Measurements from ENCODE around the gene ZBTB16.

Gene ZBTB16

DNA sequence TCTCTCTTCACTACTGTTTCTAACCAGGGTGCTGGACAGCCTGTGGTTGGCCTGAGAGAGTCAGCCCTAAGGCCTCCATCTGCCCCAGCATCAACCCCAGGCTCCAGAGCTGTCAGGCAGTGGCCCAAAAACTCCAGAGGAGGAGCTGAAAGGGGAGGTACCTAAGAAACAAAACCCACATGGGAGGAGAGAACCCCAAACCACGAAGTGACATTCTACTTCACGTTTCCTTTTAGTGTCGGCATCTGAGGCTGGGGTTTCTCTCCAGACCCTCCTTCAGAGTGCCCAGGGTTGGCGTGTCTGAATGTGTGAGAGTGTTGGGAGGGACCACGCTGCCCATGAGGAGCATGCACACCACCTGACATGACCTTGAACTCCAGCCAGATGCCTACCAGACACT is 166.8 kb downstream of the ZBTB16 start:
- no peak for DNase-seq

DNA sequence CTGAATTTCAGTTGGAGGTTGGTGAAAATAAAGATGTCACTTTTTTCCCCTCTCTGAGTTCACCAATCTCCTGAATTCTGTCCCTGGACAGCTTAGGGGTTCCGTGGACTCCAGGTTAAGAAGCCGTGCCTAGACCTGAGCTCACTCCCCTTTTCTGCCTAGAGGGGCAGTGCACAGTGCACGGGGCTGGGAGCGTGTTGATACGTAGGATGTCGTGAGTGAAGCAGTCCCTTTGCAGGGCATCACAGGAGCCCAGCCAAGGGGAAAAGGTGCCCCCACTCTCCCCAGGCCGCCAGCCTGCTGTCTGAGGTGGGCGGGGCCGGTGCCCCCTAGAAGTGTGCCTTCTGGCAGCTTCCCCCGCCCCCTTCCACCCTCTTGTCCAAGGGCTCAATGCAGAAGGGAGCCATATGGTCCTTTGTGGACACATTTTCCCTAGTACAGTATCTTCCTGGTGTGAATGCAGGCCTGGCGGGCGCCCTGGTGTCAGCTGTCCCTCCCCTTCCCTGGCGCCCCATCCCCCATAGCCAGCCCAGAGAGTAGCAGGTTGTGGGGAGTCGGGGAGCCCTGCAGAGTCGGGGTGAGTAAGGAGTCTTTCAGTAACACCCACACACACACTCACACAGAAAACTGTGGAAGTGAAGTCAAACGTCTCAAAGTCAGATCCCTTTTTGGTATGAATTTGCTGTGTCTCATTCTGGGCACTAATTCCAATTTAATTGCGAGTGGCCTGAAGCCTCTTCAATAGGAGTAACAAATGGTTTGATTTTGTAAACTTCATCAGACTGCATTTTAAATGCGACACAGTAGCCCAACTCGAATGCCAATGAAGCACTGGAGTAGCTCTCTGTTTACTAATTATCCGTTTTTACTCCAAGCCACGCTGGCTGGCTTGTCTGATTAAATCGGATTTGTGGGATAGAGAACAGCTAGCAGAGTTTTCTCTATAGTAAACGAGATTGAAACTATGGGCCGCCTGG is 169.2 kb downstream of the ZBTB16 start:
- peak; percentile 90 for DNase-seq

DNA sequence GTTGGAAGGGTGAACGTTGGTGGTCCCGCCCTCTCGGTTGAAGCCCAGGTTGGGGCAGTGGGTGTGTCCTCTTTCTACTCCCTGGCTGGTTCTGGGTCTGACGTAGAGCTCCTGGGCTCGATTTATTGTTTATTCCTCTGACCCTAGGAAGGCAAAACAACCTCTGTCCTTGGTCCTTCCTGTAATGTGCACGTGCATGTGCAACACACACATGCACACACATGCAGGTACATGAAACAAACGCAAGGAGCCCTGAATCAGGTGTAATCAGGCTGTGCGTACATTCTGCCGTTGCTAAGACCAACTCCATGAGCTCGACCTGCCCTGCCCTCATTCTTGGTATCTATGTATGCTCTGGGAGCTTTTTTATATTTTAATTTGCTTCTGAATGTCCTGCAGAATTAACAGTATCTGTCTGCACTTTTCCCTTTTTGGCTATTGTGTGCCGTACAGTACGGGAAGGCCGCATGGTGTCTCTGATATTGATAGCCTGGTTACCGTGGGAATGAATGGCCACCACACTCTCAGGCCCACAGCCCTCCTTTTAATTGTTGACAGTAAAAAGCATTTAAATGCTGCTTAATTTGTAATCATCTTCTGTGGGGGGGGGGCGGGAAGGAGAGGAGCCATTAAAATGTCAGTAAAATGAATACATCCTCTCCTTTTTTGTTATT is 170.7 kb downstream of the ZBTB16 start:
- no peak for DNase-seq

DNA sequence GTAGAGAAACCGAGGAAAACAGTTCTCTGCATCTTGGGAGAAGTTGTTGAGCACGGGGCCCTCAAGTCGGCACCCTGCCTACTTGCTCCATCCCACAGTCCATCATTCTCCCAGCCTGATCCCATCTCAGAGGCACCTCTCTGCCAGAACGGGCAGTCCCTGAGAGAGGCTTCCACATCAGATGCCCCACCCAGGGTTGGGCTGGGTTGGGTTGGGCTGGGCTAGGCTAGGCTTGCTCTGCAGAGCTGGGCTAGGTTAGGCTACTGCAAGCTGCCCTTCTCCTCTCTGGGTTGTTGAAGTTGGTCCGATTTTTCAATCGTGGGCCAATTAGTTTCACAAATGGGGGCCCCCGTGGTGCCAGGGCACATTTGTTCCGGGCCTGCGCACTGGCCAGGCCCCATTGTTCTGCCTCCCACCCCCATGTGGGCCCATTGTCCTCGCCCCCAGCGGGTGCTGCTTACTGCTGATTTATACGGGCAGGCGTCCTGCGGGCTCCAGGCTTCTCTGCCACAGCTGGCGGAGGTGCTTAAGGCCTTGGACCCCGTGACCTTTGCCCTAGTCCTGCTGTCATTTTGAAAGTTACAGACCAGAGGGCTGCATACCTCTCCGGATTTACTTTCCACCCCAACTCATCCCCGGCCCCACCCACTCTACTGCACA is 173.0 kb downstream of the ZBTB16 start:
- no peak for DNase-seq

DNA sequence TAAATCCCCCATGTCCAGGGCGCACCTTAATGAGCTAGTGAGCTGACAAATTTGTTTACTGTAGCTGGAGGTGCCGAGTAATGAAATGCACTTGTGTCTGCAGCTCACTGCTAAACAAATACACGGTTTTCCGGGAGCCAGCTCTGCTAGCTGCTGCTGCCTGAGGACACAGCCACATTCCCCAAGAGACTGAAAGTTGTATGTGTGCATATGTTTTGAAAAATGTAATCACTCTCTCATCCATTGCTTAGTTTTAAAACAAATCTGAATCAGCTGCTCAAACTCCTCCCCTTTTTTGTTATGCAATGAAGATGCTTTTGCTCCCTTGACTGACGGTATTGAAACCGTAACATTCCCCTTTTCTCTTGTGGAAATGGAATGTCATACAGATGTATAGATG is 174.2 kb downstream of the ZBTB16 start:
- no peak for DNase-seq

DNA sequence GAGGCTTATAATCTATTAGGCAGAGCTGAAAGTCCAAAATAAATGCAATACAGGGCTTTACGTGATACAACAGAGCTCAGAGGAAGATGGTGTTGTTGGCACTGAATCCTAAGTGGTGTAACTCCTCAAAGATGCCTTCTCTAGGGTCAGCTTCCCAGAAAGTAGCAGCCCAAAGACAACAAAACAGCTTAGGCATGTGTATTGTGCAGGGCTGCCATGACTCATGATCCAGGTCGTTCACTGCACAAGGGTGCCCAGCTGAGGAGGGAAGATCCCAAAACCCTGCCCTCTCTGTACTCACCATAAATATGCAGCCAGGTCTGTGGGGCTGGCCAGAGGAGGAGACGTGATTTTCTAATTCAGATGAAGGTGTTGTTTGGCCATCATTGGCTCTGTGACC is 177.3 kb downstream of the ZBTB16 start:
- no peak for DNase-seq

DNA sequence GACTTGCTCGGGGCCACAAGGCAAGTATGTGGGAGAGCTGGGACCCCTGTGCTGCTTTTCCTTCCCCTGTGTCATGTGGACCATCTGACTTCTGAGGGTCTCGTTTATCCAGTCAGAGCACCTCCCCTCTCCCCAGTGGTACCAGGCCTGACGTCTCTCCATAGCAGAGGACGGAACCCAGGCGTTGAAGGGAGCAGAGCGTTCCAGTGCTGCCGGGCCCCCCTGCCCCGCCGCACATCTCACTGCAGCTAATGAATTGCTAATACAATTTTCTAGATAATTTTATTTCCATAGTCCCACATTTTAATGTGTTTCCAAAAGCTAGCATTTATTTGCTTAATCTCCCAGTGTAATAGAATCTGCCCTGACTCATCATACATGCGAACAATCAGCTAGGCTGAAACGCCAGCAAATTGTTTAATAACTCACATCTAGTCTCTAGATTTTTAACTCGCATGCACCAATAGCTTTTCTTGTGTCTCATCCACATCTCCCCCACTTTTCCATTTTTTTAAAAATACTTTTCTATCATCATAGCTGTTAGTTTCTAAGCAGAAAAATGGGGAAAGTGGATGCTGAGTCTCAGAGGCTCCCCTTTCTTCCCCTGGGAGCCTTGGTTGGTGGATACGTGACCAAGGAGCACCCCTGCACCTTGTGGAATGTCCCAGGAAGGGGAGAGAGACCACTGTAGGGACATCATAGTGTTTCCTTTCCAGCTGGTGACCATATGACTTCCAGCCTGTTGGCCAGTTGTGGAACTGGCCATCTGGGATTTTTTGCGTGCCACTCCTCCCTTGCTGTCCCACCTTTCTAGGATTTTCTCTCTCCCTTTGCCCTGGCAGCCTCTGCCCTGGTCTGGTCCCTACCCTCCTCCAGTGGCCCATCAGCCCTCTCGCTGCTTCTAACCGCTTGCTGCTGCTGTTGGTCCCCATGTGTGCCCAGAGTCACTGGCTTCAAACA is 178.1 kb downstream of the ZBTB16 start:
- no peak for DNase-seq

DNA sequence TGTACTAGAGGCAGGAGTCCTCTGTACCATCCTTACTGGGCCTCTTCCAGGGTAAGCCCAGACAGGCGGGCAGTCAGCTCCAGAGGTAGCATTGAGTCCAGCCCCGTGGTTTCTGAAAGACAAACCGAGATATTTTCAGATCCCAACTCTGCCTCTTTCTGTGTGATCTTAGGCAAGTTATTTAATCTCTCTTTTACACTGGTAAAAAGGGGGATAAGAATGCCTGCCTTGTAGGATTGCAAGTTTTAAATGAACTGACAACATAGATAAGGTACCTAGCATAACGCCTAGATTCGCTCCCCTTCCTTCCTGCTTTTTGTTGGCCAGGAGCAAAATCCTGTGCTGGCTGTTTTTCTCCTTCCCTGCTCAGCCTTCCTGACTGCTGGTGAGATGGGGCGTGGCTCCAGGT is 180.2 kb downstream of the ZBTB16 start:
- no peak for DNase-seq

DNA sequence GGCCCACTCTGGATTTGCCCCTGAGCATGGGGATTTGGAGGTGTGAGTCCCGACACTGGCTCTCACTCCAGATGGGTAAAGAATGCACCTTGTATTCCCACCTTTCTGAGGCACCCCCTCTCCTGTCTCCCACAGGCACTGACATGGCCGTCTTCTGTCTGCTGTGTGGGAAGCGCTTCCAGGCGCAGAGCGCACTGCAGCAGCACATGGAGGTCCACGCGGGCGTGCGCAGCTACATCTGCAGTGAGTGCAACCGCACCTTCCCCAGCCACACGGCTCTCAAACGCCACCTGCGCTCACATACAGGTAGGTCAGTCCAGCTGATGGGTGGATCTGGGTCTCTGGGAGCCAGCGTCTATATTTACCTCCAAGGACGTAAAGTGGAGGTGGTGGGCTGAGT is 182.5 kb downstream of the ZBTB16 start:
- DNase-seq, result no peak

DNA sequence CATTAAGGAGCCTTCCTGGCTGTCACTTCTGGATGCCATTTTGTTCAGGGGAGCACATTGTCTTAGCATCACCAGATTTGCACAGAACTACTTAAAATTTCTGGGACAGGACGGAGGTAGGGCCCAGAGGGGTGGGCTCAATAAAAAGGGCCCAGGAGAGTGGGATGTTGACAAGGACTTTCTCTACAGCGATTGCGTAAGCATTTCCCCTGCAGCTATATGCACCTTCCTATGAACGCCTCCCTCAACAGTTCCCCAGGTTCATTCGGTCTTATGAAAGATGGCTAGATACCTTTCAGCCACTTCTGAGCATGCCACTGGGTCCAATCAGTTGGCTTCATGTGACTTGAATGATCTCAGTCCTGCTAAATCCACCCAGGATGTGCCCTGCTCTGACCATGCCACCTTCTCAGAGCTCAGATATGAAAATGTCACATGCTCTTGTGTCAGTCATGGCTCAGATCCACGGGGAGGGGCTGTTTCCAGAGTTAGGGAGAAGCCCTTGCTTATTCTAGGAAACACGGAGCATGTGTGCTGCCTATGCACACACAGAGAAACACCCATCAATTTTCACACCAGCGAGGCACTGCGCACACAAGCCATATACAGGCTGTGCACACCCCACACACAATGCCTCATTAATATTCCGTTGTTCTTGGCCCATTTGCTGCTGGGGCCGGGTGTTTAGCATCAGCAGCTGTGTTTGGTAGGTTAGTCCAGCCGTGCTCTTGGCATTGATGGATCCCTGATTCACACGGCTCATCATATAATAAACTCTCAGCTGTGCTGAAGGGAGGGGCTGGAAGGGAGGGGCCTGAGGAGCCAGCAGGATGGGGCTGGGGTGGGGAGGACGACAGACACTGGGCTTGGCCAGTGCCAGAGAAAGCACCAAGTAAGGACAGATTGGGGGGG is 184.2 kb downstream of the ZBTB16 start:
- DNase-seq, result peak; percentile 33

DNA sequence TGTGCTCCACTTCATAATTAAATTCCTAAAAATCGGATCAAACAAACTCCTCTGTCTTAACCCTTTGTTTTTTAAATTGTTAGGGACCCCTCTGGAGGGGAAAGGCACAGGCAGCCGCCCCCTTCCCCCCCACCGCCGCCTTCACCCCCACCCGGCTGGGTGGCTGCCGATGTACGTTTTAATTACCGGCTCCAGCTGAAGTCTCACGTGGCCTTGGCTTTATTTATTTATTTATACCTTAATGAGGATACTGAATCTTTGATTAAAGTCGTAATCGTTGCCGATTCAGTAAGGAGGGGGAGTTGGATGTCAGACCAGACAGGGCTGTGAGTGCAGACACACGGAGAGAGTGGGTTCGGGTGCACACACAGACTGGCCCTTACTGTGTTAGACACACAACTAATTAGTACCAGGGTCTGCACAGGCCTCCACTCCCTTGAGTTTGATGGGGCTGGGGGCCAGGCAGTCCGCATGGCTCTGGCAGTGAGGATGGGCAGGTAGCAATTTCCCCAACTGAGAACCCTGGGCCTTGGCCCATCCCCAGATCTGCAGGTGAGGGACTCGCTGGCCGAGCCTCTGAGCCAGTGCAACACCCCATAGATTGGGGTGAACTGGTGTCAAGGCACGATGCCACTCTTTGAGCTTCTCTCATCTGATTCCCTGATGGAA is 185.3 kb downstream of the ZBTB16 start:
- no peak for DNase-seq

DNA sequence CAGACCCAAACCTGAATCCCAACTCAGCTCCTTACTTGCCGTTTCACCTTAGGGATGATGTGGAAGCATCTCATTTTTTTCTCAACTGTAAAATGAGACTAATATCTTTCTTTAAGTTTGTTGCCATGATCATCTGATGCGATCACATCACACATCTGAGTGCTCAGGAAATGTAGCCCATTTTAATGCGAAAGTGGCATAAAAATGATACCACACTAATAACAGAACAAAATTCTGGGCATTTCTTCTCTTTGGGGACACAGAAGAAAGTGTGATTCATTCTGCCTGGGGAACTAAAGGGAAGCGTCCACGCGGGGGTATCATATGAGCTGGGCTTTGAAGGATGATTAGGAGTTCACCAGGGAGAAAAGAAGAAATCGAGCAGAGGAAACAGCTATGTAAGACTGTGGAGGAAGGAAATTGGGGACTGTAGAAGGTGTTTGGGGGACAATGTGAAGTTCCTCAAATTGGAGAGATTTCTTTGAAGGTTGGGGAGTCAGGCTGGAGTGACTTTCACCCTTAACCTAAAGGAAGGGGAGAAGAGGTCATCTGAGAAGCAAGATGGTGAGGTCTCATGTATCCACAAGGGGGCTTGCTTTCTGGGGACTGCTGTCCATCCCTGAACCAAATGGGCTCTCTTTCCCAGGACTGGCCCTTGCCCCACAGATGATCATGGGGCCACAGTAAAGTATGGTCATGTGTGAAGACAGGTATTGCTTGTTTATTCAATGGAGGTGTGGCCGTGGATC is 187.0 kb downstream of the ZBTB16 start:
- DNase-seq, result no peak

DNA sequence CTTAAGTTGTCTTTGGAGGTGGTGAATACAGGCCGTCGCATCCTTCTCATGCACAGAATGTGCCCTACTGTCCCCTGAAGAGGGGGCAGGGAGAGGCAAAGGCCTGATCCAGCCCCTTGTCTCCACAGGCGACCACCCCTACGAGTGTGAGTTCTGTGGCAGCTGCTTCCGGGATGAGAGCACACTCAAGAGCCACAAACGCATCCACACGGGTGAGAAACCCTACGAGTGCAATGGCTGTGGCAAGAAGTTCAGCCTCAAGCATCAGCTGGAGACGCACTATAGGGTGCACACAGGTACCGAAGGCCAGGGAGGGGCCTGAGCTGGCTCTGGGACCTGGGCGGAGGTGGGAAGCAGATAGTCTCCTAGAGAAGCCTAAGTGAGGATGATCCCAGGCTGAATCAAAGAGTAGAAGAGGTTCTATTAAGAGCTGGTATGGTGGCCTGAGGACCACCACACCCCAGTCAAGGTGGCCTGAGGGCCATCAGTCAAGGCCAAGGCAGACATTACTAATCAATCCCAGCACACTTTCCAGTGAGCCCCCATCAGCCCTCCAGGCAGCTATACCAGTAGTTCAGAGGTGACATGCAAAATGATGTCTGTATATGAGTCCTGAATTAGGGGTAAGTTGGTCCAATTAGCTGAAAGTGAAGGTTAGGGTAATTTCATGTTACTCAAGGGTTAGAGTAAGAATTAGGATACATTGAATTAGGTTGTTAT is 187.7 kb downstream of the ZBTB16 start:
- DNase-seq, result no peak

DNA sequence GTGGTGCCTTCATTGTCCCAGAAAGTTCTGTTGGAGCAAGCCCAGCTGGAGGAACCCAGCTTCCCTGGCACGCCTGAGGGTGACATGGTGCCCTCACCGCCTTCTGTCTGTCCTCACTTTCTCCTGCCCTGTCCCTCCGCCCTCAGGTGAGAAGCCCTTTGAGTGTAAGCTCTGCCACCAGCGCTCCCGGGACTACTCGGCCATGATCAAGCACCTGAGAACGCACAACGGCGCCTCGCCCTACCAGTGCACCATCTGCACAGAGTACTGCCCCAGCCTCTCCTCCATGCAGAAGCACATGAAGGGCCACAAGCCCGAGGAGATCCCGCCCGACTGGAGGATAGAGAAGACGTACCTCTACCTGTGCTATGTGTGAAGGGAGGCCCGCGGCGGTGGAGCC is 190.7 kb downstream of the ZBTB16 start:
- no peak for DNase-seq

DNA sequence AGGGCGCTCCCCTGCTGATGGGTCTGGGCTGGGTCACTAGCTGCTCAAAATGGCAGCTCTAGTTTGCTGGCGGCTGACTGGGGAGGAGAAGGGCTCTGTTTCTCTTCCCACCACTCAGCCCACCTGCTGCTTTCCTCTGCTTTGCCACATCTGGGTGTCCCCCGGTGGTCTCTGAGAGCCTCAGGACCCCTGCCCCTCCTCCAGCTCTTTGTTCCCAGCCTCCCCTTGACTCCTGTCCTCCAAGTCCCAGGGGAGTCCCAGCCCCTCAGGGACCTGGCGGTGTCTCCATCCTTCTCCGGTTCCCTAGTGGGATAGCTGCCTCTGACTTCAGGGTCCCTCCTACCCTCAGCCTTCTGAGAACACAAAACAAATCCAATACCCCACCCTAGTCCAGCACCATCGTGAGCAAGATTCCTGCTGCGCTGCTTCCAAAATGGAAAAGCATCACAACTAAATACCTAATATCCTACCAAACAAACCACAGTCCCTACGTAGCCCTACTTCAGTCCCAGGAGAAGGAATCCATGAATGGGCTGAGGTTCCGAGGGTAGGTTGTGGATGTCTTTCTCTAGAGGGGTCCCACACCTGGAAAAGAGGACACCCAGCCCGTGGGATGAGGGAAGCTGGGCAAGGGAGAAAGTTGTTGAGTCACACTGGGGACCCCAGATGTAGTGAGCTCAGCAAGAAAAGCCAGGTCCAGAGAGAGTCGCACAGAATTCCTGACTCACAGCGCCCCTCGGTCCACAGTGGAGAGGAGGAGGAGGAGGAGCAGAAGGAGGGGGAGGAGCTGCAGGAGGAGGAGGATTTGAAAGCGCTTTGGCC is 191.7 kb downstream of the ZBTB16 start:
- DNase-seq, result no peak

DNA sequence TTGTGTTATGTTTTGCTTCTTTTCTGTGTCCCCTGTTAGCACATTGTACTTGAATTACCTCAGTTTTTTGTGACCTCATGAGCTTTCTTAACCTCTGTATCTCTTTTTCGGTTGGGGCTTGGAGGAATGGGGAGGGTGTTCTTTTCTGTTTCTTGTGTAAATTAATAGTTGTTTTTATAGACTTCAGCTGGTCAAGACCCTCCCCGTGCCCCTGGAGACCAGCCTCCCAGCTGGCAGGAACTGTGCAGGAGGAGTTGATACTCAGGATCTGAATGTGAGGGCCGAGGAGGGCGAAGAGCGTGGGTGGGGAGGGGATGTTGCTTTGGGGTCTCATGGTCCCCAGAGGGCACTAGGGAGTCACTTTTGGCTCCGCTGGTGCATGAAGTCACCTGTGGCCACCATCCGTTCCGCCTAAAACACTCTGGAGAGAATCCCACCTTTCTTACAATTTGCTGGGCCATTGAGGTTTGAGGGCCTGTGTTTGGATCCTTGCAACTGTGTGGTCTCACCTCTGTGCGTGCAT is 192.4 kb downstream of the ZBTB16 start:
- no peak for DNase-seq

DNA sequence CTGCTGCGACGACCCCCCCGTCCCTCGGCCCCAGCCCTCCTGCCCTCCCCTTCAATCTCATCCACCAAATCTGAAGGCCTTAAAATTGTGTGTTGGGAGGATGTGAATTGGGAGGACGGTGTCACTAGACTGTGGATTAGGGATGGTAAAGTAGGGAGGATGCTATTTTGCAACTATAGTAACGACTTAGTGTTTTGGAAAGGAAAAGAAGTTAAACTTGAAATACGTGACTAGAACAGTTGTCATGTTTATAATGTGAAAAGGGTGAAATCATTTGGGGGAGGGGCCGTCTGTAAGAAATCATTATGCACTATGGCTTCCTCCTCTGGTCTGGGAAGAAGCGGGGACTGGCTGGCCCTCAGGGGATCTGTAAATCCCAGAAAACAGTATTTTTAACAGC is 193.3 kb downstream of the ZBTB16 start:
- no peak for DNase-seq

DNA sequence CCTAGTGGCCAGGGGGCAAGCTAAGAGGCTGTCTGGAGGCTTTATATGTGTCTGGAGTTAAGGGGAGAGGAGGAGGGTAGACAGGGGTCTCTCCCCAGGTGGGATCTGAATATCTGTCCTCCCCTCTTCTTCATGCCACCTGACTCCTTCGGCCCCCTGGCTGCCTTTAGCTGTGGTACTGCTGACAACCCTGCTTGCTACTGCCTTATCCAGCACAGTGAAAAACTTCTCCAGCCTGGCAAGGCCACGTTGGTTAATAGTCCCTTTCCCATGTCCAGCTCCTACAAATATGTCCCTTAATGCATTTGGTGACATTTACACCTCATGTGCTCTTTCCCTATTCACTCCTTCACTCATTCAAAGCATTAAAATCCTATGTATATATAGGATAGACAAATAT is 194.3 kb downstream of the ZBTB16 start:
- DNase-seq, result no peak
